NOMO-1 (cell line): ENCODE measurements around the gene PRR35.

Experiments used
- DNase-seq, 2 experiments: peaks; one replicate each; lab custom pipeline; 2025; ENCODE audit not compliant: unreplicated experiment in 2 of 2; lab: John Stamatoyannopoulos, UW

PRR35 gene

DNA sequence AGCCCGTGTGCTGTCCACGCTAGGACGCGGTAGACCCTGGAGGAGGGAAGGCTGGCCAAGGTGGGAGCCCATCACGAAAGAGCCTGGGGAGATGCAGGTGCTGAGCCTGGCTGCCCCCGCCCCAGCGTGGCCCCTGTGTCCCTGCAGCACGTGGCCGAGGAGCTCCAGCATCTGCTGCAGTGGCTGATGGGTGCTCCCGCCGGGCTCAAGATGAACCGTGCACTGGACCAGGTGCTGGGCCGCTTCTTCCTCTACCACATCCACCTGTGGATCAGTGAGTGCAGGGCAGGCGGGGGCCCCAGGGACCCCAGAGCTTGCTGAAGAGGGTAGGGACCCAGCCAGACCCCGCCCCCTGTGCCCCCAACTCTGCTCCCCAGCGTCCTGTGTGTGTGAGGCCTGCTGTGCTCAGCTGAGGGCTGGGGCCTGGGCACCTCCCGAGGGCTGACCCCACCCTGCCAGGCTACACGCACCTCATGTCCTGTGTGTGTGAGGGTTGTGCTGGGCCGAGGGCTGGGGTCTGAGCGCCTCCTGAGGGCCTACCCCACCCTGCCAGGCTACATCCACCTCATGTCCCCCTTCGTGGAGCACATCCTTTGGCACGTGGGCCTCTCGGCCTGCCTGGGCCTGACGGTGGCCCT, 18.2 kb downstream of the PRR35 start:
- no peak for DNase-seq

- peak; percentile 67 to 88 for DNase-seq
Measured at GRCh38 chr16:578870-579405, 18.7 kb downstream of the PRR35 start.

GRCh38 chr16:580141-580945, 20.1 kb downstream of the PRR35 start:
- no peak for DNase-seq

GRCh38 chr16:580946-581498, 20.8 kb downstream of the PRR35 start:
- no peak for DNase-seq

- no peak for DNase-seq
Measured at GRCh38 chr16:582218-582613, 22.0 kb downstream of the PRR35 start.

- no peak for DNase-seq
Measured at GRCh38 chr16:582614-583331, 22.6 kb downstream of the PRR35 start.

GRCh38 chr16:583470-583814, 23.2 kb downstream of the PRR35 start:
- no peak for DNase-seq

DNA sequence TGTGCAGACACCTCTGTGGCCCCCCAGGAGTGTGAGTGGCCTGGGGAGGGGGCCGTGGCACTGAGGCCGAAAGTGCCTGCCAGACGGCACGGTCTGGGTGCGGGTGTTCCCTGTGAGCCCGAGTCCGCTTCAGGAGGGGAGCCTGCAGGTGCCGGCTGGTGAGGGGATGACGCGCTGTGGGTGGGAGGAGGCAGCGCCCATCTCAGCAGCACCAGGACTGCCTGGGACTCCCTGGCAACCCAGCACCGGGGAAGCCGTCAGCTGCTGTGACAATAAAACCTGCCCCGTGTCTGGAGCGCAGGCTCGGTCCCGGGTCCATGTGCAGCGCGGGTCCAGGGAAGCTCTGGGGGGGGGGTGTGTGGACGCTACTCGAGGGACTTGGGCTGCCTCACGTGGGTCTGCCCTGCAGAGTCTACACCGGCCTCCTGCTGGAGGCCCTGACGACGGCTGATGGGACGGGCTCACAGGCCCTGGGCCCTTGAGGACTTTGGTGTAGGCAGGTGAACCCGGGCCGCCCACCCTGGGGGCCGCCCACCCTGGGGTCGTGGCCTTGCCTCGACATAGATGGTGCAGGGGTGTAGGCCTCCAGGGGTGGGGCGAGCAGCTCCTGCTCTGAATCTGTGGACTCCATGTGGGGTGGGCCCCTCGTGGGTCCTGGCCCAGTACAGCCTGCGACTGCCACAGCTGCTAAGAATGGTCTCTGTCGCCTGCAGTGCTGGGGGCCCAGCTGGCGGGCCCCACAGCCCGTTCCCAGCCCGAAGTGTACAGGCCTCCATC, 23.8 kb downstream of the PRR35 start:
- DNase-seq: no peak

- no peak for DNase-seq
Measured at GRCh38 chr16:585351-585750, 25.2 kb downstream of the PRR35 start.

DNA sequence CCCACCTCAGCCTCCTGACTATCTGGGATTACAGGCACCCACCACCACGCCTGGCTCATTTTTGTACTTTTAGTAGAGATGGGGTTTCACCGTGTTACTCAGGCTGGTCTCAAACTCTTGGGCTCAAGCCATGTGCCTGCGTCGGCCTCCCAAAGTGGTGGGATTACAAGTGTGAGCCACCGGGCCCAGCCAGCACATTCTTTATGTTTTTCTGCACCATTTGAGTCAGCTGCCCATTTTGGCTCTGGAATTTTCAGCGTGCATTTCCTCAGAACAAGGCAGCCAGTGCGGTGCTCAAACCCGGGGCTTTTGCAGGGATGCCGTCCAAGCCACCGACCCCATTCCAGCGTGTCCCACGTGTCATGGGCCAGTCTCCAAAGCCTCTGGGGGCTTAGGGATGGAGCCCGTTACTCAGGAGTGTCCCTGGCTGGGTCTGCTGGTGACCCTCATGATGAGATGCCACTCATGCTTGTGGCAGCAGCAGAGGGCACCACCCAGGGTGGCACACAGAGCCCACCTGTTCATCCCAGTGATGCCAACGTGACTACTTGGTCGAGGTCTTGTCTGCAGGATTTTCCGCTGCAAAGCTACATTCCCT, 26.0 kb downstream of the PRR35 start:
- no peak for DNase-seq

GRCh38 chr16:586645-587590, 26.7 kb downstream of the PRR35 start:
- DNase-seq: no peak

GRCh38 chr16:588639-588888, 28.4 kb downstream of the PRR35 start:
- peak in 1 of 2 experiments; percentile 45 for DNase-seq

GRCh38 chr16:588889-589657, 28.9 kb downstream of the PRR35 start:
- DNase-seq: peak; percentile 88 to 92

DNA sequence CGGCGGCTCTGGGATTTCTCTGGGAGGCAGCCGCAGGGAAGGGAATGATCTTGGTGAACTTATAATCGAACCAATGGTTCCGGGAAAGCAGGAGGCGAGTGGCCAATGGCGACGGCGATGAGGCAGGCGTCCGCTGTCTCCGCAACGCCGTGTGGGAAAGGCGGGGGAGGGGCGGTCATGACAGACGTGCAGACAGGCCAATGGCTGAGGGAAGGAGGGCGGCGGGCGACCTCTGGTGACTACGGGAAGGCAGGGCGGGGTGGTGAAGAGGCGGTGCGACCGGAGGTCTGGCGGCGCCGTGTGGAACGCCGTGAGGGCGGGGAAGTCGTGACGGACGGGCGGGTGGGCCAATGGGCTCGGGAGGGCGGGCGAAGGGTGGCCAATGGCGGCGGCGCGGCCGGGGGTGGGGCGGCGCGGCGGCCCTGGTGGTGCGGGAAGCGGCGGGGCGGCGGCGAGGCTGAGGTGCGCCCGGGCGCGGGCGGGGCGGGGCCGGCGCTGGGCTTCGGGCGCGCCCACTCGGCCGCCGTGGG, 29.5 kb downstream of the PRR35 start, which contains the start of gene RAB40C:
RAB40C (plus strand) TSS at position 409 of the 530 bp plus-strand sequence. CDS start 226 bp downstream, outside the sequence.
- DNase-seq: peak; percentile 93 to 96

GRCh38 chr16:590188-590814, 30.1 kb downstream of the PRR35 start:
- DNase-seq: no peak

- no peak for DNase-seq
Measured at GRCh38 chr16:590815-591200, 30.6 kb downstream of the PRR35 start.

DNA sequence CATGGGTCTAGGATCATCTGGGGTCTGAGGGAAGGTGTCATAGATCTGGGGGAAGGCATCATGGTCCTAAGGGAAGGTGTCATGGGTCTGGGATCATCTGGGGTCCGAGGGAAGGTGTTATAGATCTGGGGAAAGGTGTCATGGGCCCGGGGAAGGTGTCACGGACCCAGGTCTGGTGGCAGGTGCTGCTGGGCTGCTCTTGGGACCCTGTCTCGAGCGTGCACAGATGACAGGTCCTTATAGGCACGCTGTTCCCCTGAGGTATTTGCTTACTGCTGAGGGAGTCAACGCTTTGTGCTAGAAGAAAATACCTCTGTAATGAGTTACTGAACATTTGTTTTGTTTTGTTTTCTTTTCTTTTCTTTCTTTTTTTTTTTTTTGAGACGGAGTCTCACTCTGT, 31.0 kb downstream of the PRR35 start:
- no peak for DNase-seq
